Measurements from ENCODE around the gene SYT2. TPM values are rescaled to one million over a fixed set of nuclear protein-coding genes. Genes with fewer than 3 reads are reported as not detected.

Gene SYT2
- polyA plus RNA-seq, 1 of the 3 experiments (the other 2 are of a cell fraction) = 0.03 TPM

DNA sequence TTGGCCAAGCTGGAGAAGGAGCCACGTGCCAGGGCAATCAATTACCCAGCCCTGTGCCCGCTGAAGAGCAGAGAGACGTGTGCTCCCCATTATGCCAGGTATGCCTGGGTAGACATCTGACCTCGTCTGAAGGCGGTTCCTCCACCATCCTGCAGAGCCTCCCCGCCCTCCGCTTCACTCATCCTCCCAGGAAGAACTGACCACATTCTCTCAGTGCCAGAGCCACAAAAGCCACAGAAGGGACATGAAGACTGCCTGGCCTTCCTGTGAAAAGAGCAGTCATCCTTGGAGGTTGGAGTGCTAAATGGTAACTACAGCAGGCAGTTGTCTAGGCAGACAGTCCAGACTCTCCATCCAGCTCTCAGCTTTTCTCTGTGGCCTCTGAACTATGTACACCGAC, 12.0 kb downstream of the SYT2 start:
- no peak overlapping the region for H3K9ac ChIP-seq
- ChIA-PET CTCF (interaction anchor here (1.2 to 1.5 kb wide), 2 partner anchors 13 to 16 kb away, joined by 3 to 4 read pairs; no protein-coding TSS in a partner anchor), POLR2A (no interaction called here)
- 51% methylated on average over 8 of the region's 8 CpGs for WGBS (ENCODE audit: low lambda C conversion rate)
- no peak overlapping the region for H2AFZ ChIP-seq (ENCODE audit: low read depth)
- no peaks in the 10 kb centered on the region for H3F3A ChIP-seq (replicated peaks; ENCODE audit: insufficient read depth)
- no peak for DNase-seq
- no peak overlapping the region for H3K4me3 ChIP-seq (ENCODE audit: low read depth in 2 of 2, low read length in 1 of 2)
- peaks cover 32% of the 10 kb centered on the region; the same call in 1 of the 2 replicates for H3K27me3 ChIP-seq (ENCODE audit: insufficient read depth)
- H3K36me3 ChIP-seq (replicated peaks in 1 of 2; ENCODE audit: control insufficient read depth in 1 of 2, insufficient read depth in 2 of 2, low read length in 1 of 2) = no peaks in the 10 kb centered on the region
- H3K4me2 ChIP-seq = no peak overlapping the region
- no peak for TF ChIP-seq GATA2 (CRISPR knock-in tag; IDR thresholded peaks at IDR 0.05)
- TF ChIP-seq POLR2AphosphoS5 (IDR thresholded peaks at IDR 0.05; ENCODE audit: low read depth, low read length) = no peak
- H3K9me2 ChIP-seq = no peaks in the 10 kb centered on the region
- H3K79me2 ChIP-seq (ENCODE audit: insufficient read depth) = no peaks in the 10 kb centered on the region
- peaks cover 0 to 9% of the 10 kb centered on the region in 2 experiments; a peak in 1 of 4 replicates for H3K4me1 ChIP-seq (ENCODE audit: control insufficient read depth in 1 of 2, insufficient read depth in 2 of 2, low read depth in 1 of 2, low read length in 1 of 2)
- H4K20me1 ChIP-seq (ENCODE audit: insufficient read depth) = no peaks in the 10 kb centered on the region
- H3K27ac ChIP-seq (ENCODE audit: low read depth in 2 of 2, low read length in 1 of 2) = no peak overlapping the region
- no peaks in the 10 kb centered on the region for H3K9me3 ChIP-seq

DNA sequence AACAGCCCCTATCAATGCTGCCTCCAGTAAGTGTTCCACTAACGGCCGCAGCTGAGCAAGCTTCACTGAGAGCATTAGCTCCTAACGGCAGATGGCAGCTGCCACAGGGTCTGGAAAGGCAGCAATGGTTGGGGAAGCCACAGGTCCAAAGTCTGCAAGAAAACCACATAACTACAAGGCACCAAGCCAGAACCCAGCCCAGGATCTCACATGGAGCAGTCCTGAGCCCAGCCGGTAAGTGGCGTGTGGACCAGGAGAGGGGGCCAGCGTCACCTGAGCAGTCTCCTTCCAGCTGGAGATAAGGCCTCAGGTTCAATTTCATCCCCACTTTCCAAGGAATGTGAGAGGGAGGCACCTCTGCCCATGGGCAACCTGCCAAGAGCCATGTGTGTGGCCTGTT, 13.2 kb downstream of the SYT2 start:
- H3K27ac ChIP-seq (ENCODE audit: low read depth in 2 of 2, low read length in 1 of 2) = no peak overlapping the region
- H2AFZ ChIP-seq (ENCODE audit: low read depth) = no peak overlapping the region
- peaks cover 21% of the 10 kb centered on the region; the same call in 1 of the 2 replicates for H3K27me3 ChIP-seq (ENCODE audit: insufficient read depth)
- no peaks in the 10 kb centered on the region for H3K36me3 ChIP-seq (replicated peaks in 1 of 2; ENCODE audit: control insufficient read depth in 1 of 2, insufficient read depth in 2 of 2, low read length in 1 of 2)
- CTCF ChIA-PET = interaction anchor here (1.0 to 1.1 kb wide), 2 partner anchors 18 to 44 kb away, joined by 3 read pairs; no protein-coding TSS in a partner anchor
- POLR2A ChIA-PET = no interaction called here
- no peak overlapping the region for H3K4me2 ChIP-seq
- TF ChIP-seq GATA2 (CRISPR knock-in tag; IDR thresholded peaks at IDR 0.05) (no peak), TAF1 (IDR thresholded peaks at IDR 0.05; ENCODE audit: borderline replicate concordance, low read depth, low read length) (no peak), CHD2 (IDR thresholded peaks at IDR 0.05; ENCODE audit: low read length, partially characterized antibody) (no peak), RAD21 (IDR thresholded peaks at IDR 0.05; ENCODE audit: low read length) (no peak), EP300 (IDR thresholded peaks at IDR 0.05; ENCODE audit: borderline replicate concordance in 1 of 2, low read depth in 1 of 2, low read length in 1 of 2) (no peak), SMC3 (IDR thresholded peaks at IDR 0.05; ENCODE audit: low read depth, low read length) (no peak), SIN3A (IDR thresholded peaks at IDR 0.05; ENCODE audit: borderline replicate concordance, low read depth, low read length) (no peak), RCOR1 (IDR thresholded peaks at IDR 0.05; ENCODE audit: low read length) (no peak), NRF1 (IDR thresholded peaks at IDR 0.05; ENCODE audit: low read depth, low read length) (no peak), FOXJ3 (CRISPR knock-in tag; IDR thresholded peaks at IDR 0.05) (no peak)
- TF ChIP-seq, protein P1, sequence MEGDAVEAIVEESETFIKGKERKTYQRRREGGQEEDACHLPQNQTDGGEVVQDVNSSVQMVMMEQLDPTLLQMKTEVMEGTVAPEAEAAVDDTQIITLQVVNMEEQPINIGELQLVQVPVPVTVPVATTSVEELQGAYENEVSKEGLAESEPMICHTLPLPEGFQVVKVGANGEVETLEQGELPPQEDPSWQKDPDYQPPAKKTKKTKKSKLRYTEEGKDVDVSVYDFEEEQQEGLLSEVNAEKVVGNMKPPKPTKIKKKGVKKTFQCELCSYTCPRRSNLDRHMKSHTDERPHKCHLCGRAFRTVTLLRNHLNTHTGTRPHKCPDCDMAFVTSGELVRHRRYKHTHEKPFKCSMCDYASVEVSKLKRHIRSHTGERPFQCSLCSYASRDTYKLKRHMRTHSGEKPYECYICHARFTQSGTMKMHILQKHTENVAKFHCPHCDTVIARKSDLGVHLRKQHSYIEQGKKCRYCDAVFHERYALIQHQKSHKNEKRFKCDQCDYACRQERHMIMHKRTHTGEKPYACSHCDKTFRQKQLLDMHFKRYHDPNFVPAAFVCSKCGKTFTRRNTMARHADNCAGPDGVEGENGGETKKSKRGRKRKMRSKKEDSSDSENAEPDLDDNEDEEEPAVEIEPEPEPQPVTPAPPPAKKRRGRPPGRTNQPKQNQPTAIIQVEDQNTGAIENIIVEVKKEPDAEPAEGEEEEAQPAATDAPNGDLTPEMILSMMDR (IDR thresholded peaks at IDR 0.05) = no peak
- TF ChIP-seq, protein P2, sequence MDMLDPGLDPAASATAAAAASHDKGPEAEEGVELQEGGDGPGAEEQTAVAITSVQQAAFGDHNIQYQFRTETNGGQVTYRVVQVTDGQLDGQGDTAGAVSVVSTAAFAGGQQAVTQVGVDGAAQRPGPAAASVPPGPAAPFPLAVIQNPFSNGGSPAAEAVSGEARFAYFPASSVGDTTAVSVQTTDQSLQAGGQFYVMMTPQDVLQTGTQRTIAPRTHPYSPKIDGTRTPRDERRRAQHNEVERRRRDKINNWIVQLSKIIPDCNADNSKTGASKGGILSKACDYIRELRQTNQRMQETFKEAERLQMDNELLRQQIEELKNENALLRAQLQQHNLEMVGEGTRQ (IDR thresholded peaks at IDR 0.05; ENCODE audit: borderline replicate concordance, low read depth, low read length) = no peak
- TF ChIP-seq, protein P3, sequence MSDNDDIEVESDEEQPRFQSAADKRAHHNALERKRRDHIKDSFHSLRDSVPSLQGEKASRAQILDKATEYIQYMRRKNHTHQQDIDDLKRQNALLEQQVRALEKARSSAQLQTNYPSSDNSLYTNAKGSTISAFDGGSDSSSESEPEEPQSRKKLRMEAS (IDR thresholded peaks at IDR 0.05; ENCODE audit: low read depth) = no peak
- no peak for DNase-seq
- H3K4me1 ChIP-seq (ENCODE audit: control insufficient read depth in 1 of 2, insufficient read depth in 2 of 2, low read depth in 1 of 2, low read length in 1 of 2) = peaks cover 0 to 7% of the 10 kb centered on the region in 2 experiments; a peak in 1 of 4 replicates
- 57% methylated on average over 6 of the region's 6 CpGs for WGBS (ENCODE audit: low lambda C conversion rate)
- no peaks in the 10 kb centered on the region for H3F3A ChIP-seq (replicated peaks; ENCODE audit: insufficient read depth)
- H4K20me1 ChIP-seq (ENCODE audit: insufficient read depth) = no peaks in the 10 kb centered on the region
- no peaks in the 10 kb centered on the region for H3K79me2 ChIP-seq (ENCODE audit: insufficient read depth)
- H3K9me2 ChIP-seq = no peaks in the 10 kb centered on the region
- H3K9me3 ChIP-seq = no peaks in the 10 kb centered on the region
- no peak overlapping the region for H3K4me3 ChIP-seq (ENCODE audit: low read depth in 2 of 2, low read length in 1 of 2)
- H3K9ac ChIP-seq = no peak overlapping the region

All from SK-N-SH (cell line).